ENCODE results near the gene CDH23. TPM values are rescaled to one million over a fixed set of nuclear protein-coding genes. Genes with fewer than 3 reads are reported as not detected.

The CDH23 gene
- total and polyA plus RNA-seq, 9 of the 15 experiments (the other 6 are each of a cell fraction or from before 2014, with no cell fraction given), result 0.18 to 1.2 (median 0.47) TPM

GRCh38 chr10:71713135-71714030 lies 316.7 kb downstream of the CDH23 start (continued):
- TF ChIP-seq, protein P1, sequence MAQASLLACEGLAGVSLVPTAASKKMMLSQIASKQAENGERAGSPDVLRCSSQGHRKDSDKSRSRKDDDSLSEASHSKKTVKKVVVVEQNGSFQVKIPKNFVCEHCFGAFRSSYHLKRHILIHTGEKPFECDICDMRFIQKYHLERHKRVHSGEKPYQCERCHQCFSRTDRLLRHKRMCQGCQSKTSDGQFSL (CRISPR knock-in tag; IDR thresholded peaks at IDR 0.05), result no peak
- TF ChIP-seq, protein P1 (tag; IDR thresholded peaks at IDR 0.05), result no peak; a peak in 1 of 4 replicates
- TF ChIP-seq PTRF (tag; IDR thresholded peaks at IDR 0.05), result no peak
- TF ChIP-seq ZNF174 (CRISPR knock-in tag; IDR thresholded peaks at IDR 0.05), result no peak
- no peak for TF ChIP-seq SNAPC5 (CRISPR knock-in tag; IDR thresholded peaks at IDR 0.05)
- no peak for TF ChIP-seq ZNF24 (IDR thresholded peaks at IDR 0.05)
- no peak for TF ChIP-seq ZNF551 (CRISPR knock-in tag; IDR thresholded peaks at IDR 0.05)
- 0 out of 2 replicates have a peak, but pooled peaks have one; percentile 40 for TF ChIP-seq CREB3 (tag; conservative IDR thresholded peaks at IDR 0.05; ENCODE audit: low read depth)
- peak; percentile 36 for TF ChIP-seq ZNF395 (CRISPR knock-in tag; IDR thresholded peaks at IDR 0.05)
- TF ChIP-seq RBM17 (IDR thresholded peaks at IDR 0.05; ENCODE audit: borderline replicate concordance, low read depth, low read length), result no peak
- TF ChIP-seq MYC (IDR thresholded peaks at IDR 0.05; ENCODE audit: low read depth, low read length), result no peak
- TF ChIP-seq MYC (CRISPR knock-in tag; IDR thresholded peaks at IDR 0.05; ENCODE audit: borderline replicate concordance, low read depth), result no peak
- no peak for TF ChIP-seq NCOA1 (IDR thresholded peaks at IDR 0.05; ENCODE audit: low read depth)
- no peak for TF ChIP-seq CCAR2 (IDR thresholded peaks at IDR 0.05; ENCODE audit: low read depth, low read length)
- no peak for TF ChIP-seq PYGO2 (tag; IDR thresholded peaks at IDR 0.05)
- TF ChIP-seq TEAD4 (IDR thresholded peaks at IDR 0.05; ENCODE audit: low read length), result no peak
- TF ChIP-seq TEAD4 (CRISPR knock-in tag; IDR thresholded peaks at IDR 0.05; ENCODE audit: borderline replicate concordance), result no peak
- TF ChIP-seq ATF1 (CRISPR knock-in tag; IDR thresholded peaks at IDR 0.05), result no peak
- TF ChIP-seq ATF1 (tag; IDR thresholded peaks at IDR 0.05), result peak; percentile 43; the same call in 1 of the 2 replicates
- TF ChIP-seq ELF4 (CRISPR knock-in tag; IDR thresholded peaks at IDR 0.05), result no peak; the same call in 1 of the 2 replicates
- no peak for TF ChIP-seq ZNF354B (CRISPR knock-in tag; IDR thresholded peaks at IDR 0.05)
- TF ChIP-seq NR2F6 (CRISPR knock-in tag; IDR thresholded peaks at IDR 0.05), result no peak
- no peak for TF ChIP-seq POLR2AphosphoS5 (IDR thresholded peaks at IDR 0.05; ENCODE audit: control insufficient read depth, insufficient read depth, low read depth, low read length)
- TF ChIP-seq, protein P2, sequence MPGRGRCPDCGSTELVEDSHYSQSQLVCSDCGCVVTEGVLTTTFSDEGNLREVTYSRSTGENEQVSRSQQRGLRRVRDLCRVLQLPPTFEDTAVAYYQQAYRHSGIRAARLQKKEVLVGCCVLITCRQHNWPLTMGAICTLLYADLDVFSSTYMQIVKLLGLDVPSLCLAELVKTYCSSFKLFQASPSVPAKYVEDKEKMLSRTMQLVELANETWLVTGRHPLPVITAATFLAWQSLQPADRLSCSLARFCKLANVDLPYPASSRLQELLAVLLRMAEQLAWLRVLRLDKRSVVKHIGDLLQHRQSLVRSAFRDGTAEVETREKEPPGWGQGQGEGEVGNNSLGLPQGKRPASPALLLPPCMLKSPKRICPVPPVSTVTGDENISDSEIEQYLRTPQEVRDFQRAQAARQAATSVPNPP (IDR thresholded peaks at IDR 0.05; ENCODE audit: borderline replicate concordance, insufficient read depth, insufficient read length), result no peak
